ENCODE data around the gene YIPF5.

DNA sequence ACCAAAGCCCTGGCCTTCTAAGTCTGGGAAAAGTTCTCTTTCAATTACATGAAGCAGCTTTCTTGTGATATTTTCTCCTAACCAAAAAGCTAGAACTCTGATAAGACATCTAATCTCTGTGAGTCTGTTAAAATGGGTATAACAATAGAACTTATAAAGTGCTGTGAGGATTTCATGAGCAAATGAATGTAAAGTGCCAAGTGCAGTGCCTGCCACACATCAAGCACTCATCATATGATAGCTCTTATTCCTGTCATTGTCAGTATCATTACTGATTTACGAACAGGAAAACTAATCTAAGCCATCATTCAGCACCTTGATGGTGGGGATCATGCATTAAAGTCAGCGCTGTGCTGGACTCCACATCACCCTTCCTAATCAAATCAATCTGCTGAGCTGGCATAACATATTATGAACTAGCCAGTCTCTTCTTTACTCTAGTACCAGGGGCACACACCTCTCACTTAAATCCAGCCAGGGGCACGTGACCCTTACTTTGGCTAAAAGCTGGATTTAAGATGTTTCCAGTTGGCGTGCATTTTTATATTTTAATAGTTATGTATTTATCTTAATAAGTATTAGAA is 37.3 kb downstream of the YIPF5 start:
- TF ChIP-seq, protein P1, sequence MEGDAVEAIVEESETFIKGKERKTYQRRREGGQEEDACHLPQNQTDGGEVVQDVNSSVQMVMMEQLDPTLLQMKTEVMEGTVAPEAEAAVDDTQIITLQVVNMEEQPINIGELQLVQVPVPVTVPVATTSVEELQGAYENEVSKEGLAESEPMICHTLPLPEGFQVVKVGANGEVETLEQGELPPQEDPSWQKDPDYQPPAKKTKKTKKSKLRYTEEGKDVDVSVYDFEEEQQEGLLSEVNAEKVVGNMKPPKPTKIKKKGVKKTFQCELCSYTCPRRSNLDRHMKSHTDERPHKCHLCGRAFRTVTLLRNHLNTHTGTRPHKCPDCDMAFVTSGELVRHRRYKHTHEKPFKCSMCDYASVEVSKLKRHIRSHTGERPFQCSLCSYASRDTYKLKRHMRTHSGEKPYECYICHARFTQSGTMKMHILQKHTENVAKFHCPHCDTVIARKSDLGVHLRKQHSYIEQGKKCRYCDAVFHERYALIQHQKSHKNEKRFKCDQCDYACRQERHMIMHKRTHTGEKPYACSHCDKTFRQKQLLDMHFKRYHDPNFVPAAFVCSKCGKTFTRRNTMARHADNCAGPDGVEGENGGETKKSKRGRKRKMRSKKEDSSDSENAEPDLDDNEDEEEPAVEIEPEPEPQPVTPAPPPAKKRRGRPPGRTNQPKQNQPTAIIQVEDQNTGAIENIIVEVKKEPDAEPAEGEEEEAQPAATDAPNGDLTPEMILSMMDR (IDR thresholded peaks at IDR 0.05), result no peak
- TF ChIP-seq POLR2AphosphoS5 (IDR thresholded peaks at IDR 0.05), result no peak
- TF ChIP-seq EP300 (IDR thresholded peaks at IDR 0.05), result no peak

Measured in suprapubic skin (tissue), 4 donors.